Esophagus squamous epithelium (tissue), 4 donors: ENCODE data around the gene TAS2R60.

Experiments
- POLR2A ChIP-seq, 4 donors: fragments of 450-650 bp; IDR thresholded peaks; one replicate each; pipeline ENCODE4 v1.6.1; 2017; ENCODE audit warnings: antibody characterized with exemption in 4 of 4, mild to moderate bottlenecking in 4 of 4, moderate library complexity in 3 of 4
- TF ChIP-seq, protein P1 (sequence below), 6 experiments: fragments of 450-650 bp in 4 of 6; fragments of 200-600 bp in 2 of 6; sonication (generic) in 2 of 6; IDR thresholded peaks; one replicate each; pipeline ENCODE4 v1.5.1; 2016 to 2019; ENCODE audit warnings: antibody characterized with exemption in 6 of 6, mild to moderate bottlenecking in 4 of 6, moderate library complexity in 4 of 6

GRCh38 chr7:143458263-143458662 is 15.0 kb downstream of the TAS2R60 start:
- TF ChIP-seq, protein P1, sequence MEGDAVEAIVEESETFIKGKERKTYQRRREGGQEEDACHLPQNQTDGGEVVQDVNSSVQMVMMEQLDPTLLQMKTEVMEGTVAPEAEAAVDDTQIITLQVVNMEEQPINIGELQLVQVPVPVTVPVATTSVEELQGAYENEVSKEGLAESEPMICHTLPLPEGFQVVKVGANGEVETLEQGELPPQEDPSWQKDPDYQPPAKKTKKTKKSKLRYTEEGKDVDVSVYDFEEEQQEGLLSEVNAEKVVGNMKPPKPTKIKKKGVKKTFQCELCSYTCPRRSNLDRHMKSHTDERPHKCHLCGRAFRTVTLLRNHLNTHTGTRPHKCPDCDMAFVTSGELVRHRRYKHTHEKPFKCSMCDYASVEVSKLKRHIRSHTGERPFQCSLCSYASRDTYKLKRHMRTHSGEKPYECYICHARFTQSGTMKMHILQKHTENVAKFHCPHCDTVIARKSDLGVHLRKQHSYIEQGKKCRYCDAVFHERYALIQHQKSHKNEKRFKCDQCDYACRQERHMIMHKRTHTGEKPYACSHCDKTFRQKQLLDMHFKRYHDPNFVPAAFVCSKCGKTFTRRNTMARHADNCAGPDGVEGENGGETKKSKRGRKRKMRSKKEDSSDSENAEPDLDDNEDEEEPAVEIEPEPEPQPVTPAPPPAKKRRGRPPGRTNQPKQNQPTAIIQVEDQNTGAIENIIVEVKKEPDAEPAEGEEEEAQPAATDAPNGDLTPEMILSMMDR (IDR thresholded peaks at IDR 0.05), result no peak
- no peak for TF ChIP-seq POLR2A (IDR thresholded peaks at IDR 0.05)
